ENCODE measurements around the gene TRIM42. TPM values are rescaled to one million over a fixed set of nuclear protein-coding genes. Genes with fewer than 3 reads are reported as not detected.

Gene TRIM42
- total RNA-seq, 1 donor from 2014 or later = not detected

GRCh38 chr3:140709751-140710150 is 31.9 kb downstream of the TRIM42 start:
- DNase-seq (no peak), ATAC-seq (no peak)
- H3K27me3 ChIP-seq = no peaks in the 10 kb centered on the region
- intact Hi-C loops (cut with DNase I) = no loop called here
- no peaks in the 10 kb centered on the region for H3K36me3 ChIP-seq
- H3K4me3 ChIP-seq = no peak overlapping the region
- no peak for TF ChIP-seq CTCF (IDR thresholded peaks at IDR 0.05)
- no peaks in the 10 kb centered on the region for H3K4me1 ChIP-seq
- H3K9me3 ChIP-seq = no peaks in the 10 kb centered on the region
- H3K27ac ChIP-seq = no peak overlapping the region

- Histone ChIP-seq H3K27ac (no peak overlapping the region), H3K36me3 (no peaks in the 10 kb centered on the region), H3K9me3 (no peaks in the 10 kb centered on the region), H3K4me3 (no peak overlapping the region), H3K27me3 (no peaks in the 10 kb centered on the region), H3K4me1 (no peaks in the 10 kb centered on the region)
- ATAC-seq (no peak), DNase-seq (no peak)
- intact Hi-C loops (cut with DNase I) = no loop called here
- TF ChIP-seq CTCF (IDR thresholded peaks at IDR 0.05) = no peak
These were observed 33.0 kb downstream of the TRIM42 start for GRCh38 chr3:140710711-140711389.

- Histone ChIP-seq H3K36me3 (no peaks in the 10 kb centered on the region), H3K27me3 (no peaks in the 10 kb centered on the region), H3K4me1 (no peaks in the 10 kb centered on the region), H3K27ac (no peak overlapping the region), H3K9me3 (no peaks in the 10 kb centered on the region), H3K4me3 (no peak overlapping the region)
- intact Hi-C loops (cut with DNase I) = no loop called here
- no peak for ATAC-seq
- DNase-seq = no peak
- no peak for TF ChIP-seq CTCF (IDR thresholded peaks at IDR 0.05)
These were observed 33.6 kb downstream of the TRIM42 start for GRCh38 chr3:140711390-140712035.

- no peaks in the 10 kb centered on the region for H3K27me3 ChIP-seq
- no peaks in the 10 kb centered on the region for H3K9me3 ChIP-seq
- H3K4me1 ChIP-seq = no peaks in the 10 kb centered on the region
- no peak overlapping the region for H3K27ac ChIP-seq
- ATAC-seq = no peak
- DNase-seq = no peak
- TF ChIP-seq CTCF (IDR thresholded peaks at IDR 0.05) = no peak
- H3K4me3 ChIP-seq = no peak overlapping the region
- no peaks in the 10 kb centered on the region for H3K36me3 ChIP-seq
- intact Hi-C loops (cut with DNase I) = no loop called here
These were observed 34.4 kb downstream of the TRIM42 start for GRCh38 chr3:140712301-140712700.

- DNase-seq = no peak
- H3K4me1 ChIP-seq = no peaks in the 10 kb centered on the region
- no peaks in the 10 kb centered on the region for H3K27me3 ChIP-seq
- no peak for TF ChIP-seq CTCF (IDR thresholded peaks at IDR 0.05)
- no peak overlapping the region for H3K4me3 ChIP-seq
- H3K36me3 ChIP-seq = no peaks in the 10 kb centered on the region
- no peak overlapping the region for H3K27ac ChIP-seq
- no peak for ATAC-seq
- H3K9me3 ChIP-seq = no peaks in the 10 kb centered on the region
- intact Hi-C loops (cut with DNase I) = no loop called here
These were observed 37.2 kb downstream of the TRIM42 start for GRCh38 chr3:140715035-140715434.

Data from upper lobe of right lung (tissue), 1 donor.